Erythroblast (primary cell): ENCODE results near the gene FHL5.

Experiments
- GATA1 ChIP-seq: IDR thresholded peaks from 2 replicates; pipeline ENCODE4 v1.6.1; 2011; ENCODE audit warnings: low read depth, mild to moderate bottlenecking, control low read depth, low read length, moderate library complexity
- POLR2A ChIP-seq: IDR thresholded peaks from 2 replicates; pipeline ENCODE4 v1.6.1; 2011; ENCODE audit warnings: mild to moderate bottlenecking, low read length

DNA sequence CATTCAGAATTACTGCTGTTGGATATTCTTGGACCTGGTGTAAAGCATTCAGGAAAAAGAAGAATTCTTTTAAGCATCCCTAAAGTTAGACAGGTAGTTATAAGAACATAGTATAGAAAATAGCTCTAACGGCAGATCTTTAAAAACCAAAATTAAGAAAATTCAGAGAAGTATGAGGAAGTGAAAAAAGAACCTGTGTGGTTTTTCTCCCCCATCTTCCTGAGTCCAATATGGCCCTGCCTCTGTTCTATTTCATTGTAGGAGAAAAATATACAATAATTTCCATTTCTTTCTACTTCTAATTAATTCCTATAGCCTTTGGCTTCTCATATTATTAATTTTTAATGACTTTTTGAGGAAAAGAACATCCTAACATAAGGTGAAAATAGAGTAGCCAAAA lies 47.1 kb downstream of the FHL5 start:
- TF ChIP-seq POLR2A (no peak), GATA1 (no peak)
